ENCODE measurements around the gene THAP7. TPM values are rescaled to one million over a fixed set of nuclear protein-coding genes. Genes with fewer than 3 reads are reported as not detected.

The THAP7 gene
- total RNA-seq, 1 donor from 2014 or later = 17.8 TPM

- intact Hi-C loops (cut with micrococcal nuclease) = no loop called here
- Histone ChIP-seq H3K9me3 (replicated peaks) (no peaks in the 10 kb centered on the region), H3K4me3 (no peak overlapping the region), H3K27ac (replicated peaks) (no peak overlapping the region), H3K4me1 (peaks cover 12% of the 10 kb centered on the region), H3K36me3 (no peaks in the 10 kb centered on the region), H3K27me3 (ENCODE audit: low read depth) (peaks cover 37% of the 10 kb centered on the region)
- TF ChIP-seq CTCF (IDR thresholded peaks at IDR 0.05; ENCODE audit: borderline replicate concordance) = no peak
- DNase-seq = peak; percentile 49
These were observed 25.1 kb upstream of the THAP7 start for GRCh38 chr22:21026783-21027692.

GRCh38 chr22:21025763-21026755 lies 24.1 kb upstream of the THAP7 start:
- Histone ChIP-seq H3K27me3 (ENCODE audit: low read depth) (peaks cover 27% of the 10 kb centered on the region), H3K27ac (replicated peaks) (no peak overlapping the region), H3K4me1 (peaks cover 8% of the 10 kb centered on the region), H3K4me3 (no peak overlapping the region), H3K9me3 (replicated peaks) (no peaks in the 10 kb centered on the region), H3K36me3 (no peaks in the 10 kb centered on the region)
- no peak for TF ChIP-seq CTCF (IDR thresholded peaks at IDR 0.05; ENCODE audit: borderline replicate concordance)
- intact Hi-C loops (cut with micrococcal nuclease) = no loop called here
- no peak for DNase-seq

GRCh38 chr22:21025266-21025665 lies 23.3 kb upstream of the THAP7 start:
- Histone ChIP-seq H3K36me3 (no peaks in the 10 kb centered on the region), H3K9me3 (replicated peaks) (no peaks in the 10 kb centered on the region), H3K27ac (replicated peaks) (no peak overlapping the region), H3K27me3 (ENCODE audit: low read depth) (peaks cover 19% of the 10 kb centered on the region), H3K4me1 (peaks cover 8% of the 10 kb centered on the region), H3K4me3 (no peak overlapping the region)
- no peak for TF ChIP-seq CTCF (IDR thresholded peaks at IDR 0.05; ENCODE audit: borderline replicate concordance)
- no peak for DNase-seq
- intact Hi-C loops (cut with micrococcal nuclease) = no loop called here

- intact Hi-C loops (cut with micrococcal nuclease) = no loop called here
- no peak for DNase-seq
- Histone ChIP-seq H3K9me3 (replicated peaks) (no peaks in the 10 kb centered on the region), H3K36me3 (no peaks in the 10 kb centered on the region), H3K27me3 (ENCODE audit: low read depth) (no peaks in the 10 kb centered on the region), H3K27ac (replicated peaks) (no peak overlapping the region), H3K4me1 (peaks cover 8% of the 10 kb centered on the region), H3K4me3 (no peak overlapping the region)
- no peak for TF ChIP-seq CTCF (IDR thresholded peaks at IDR 0.05; ENCODE audit: borderline replicate concordance)
These were observed 21.2 kb upstream of the THAP7 start for GRCh38 chr22:21022955-21023614.

- no peak overlapping the region for H3K4me3 ChIP-seq
- H3K27me3 ChIP-seq (ENCODE audit: low read depth) = no peaks in the 10 kb centered on the region
- intact Hi-C loops (cut with micrococcal nuclease) = no loop called here
- no peaks in the 10 kb centered on the region for H3K36me3 ChIP-seq
- no peaks in the 10 kb centered on the region for H3K9me3 ChIP-seq (replicated peaks)
- H3K4me1 ChIP-seq = peaks cover 6% of the 10 kb centered on the region
- no peak for TF ChIP-seq CTCF (IDR thresholded peaks at IDR 0.05; ENCODE audit: borderline replicate concordance)
- DNase-seq = no peak
- no peak overlapping the region for H3K27ac ChIP-seq (replicated peaks)
These were observed 20.6 kb upstream of the THAP7 start for GRCh38 chr22:21022507-21022906.
